ENCODE measurements around the gene ASCL5.

ASCL5 gene

GRCh38 chr1:201171063-201172036 lies 44.4 kb upstream of the ASCL5 start:
- CTCF ChIA-PET, result interaction anchor here (0.7 to 9.3 kb wide), 5 partner anchors 12 to 199 kb away, joined by 4 to 68 read pairs (median 6); partner anchors contain the start of gene TMEM9
- no peak for DNase-seq (ENCODE audit: low read depth, low spot score)
- peak overlapping the region; percentile 67 for H3K4me3 ChIP-seq (ENCODE audit: low read depth, low read length)
- TF ChIP-seq, protein P1, sequence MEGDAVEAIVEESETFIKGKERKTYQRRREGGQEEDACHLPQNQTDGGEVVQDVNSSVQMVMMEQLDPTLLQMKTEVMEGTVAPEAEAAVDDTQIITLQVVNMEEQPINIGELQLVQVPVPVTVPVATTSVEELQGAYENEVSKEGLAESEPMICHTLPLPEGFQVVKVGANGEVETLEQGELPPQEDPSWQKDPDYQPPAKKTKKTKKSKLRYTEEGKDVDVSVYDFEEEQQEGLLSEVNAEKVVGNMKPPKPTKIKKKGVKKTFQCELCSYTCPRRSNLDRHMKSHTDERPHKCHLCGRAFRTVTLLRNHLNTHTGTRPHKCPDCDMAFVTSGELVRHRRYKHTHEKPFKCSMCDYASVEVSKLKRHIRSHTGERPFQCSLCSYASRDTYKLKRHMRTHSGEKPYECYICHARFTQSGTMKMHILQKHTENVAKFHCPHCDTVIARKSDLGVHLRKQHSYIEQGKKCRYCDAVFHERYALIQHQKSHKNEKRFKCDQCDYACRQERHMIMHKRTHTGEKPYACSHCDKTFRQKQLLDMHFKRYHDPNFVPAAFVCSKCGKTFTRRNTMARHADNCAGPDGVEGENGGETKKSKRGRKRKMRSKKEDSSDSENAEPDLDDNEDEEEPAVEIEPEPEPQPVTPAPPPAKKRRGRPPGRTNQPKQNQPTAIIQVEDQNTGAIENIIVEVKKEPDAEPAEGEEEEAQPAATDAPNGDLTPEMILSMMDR (IDR thresholded peaks at IDR 0.05; ENCODE audit: insufficient read depth, low read length, missing control alignments), result peak; percentile 57
- POLR2A ChIA-PET, result no interaction called here

DNA sequence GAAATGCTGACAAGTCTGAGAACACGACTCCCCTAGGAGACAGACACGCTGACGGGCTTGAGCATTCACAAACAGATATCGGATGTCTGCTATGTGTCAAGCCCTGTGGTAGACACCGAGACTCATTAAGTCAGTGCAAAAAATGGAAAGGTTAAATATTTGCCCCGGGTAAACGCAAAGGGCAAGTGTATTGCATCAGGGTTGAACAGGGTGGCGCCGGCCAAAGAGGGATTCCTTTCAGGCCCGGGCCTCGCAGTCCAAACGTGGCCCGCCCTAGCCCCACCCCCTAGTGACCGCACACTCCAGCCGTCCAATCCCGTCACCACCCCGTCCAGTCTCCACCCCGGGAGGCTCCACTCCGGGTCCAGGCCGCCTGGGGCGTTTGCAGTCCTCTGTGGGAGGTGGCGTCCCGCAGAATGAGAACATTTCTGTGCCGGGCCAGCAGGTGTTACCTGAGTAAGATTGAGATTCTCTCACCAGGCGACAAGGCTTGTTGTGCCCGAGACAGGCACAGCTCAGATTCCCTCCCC lies 43.6 kb upstream of the ASCL5 start:
- DNase-seq (ENCODE audit: low read depth, low spot score), result peak; percentile 21
- TF ChIP-seq, protein P1 (IDR thresholded peaks at IDR 0.05; ENCODE audit: insufficient read depth, low read length, missing control alignments), result no peak
- ChIA-PET CTCF (interaction anchor here (0.7 to 9.3 kb wide), 5 partner anchors 11 to 198 kb away, joined by 3 to 68 read pairs (median 6); partner anchors contain the start of gene TMEM9), POLR2A (no interaction called here)
- H3K4me3 ChIP-seq (ENCODE audit: low read depth, low read length), result peak overlapping the region; percentile 67

DNA sequence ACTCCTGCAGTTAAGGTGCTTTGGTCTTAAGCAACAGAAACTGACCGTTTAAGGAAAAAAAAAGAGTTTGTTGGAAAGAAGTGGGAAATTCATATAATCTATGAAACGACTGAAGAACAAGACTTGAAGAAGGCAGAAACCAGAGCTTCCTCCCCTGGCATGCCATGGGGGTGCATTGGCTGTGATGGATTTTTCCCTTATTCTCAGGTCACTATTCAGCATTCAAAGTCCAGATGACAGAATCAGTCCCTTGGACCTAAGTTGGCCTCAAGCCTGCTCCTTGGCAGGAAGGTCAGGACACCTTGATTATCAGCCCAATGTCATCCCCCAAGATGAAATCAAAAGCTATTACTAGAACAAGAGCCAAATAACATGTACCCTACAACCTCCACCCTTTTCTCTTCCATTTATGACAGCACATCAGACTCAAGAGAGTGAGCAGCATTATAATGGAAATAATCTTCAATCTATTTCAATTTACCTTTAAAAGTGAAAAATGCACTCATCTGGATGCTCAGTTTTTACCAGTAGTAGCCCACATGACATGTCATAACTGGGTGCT lies 43.1 kb upstream of the ASCL5 start:
- ChIA-PET POLR2A (no interaction called here), CTCF (interaction anchor here (0.9 to 9.3 kb wide), 3 partner anchors 11 to 17 kb away, joined by 3 to 68 read pairs (median 22); partner anchors contain the start of gene TMEM9)
- no peak overlapping the region for H3K4me3 ChIP-seq (ENCODE audit: low read depth, low read length)
- TF ChIP-seq, protein P1 (IDR thresholded peaks at IDR 0.05; ENCODE audit: insufficient read depth, low read length, missing control alignments), result no peak
- no peak for DNase-seq (ENCODE audit: low read depth, low spot score)

DNA sequence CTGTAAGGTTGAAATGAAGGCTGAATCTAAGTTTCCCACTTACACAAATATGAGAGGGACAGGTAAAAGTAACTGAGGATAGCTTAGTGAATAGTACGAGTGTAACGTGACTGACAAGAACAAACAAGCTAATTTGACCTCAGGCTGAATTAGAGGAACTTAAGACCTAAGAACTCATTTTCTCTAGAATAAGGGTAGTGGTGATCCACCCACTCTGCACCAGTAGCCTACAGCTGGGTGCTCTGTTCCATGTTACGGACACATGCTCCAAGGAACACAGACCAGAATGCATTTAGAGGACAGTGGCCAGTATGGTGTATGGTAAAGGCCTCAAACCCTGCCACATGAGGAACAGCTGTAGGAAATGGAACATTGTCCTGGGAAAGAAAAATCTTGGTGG lies 42.2 kb upstream of the ASCL5 start:
- POLR2A ChIA-PET, result no interaction called here
- TF ChIP-seq, protein P1 (IDR thresholded peaks at IDR 0.05; ENCODE audit: insufficient read depth, low read length, missing control alignments), result no peak

GRCh38 chr1:201167041-201167991 lies 40.3 kb upstream of the ASCL5 start:
- ChIA-PET POLR2A (interaction anchor here (0.7 kb wide), 1 partner anchor 13 kb away, joined by 3 read pairs; the partner anchor contains the start of gene TMEM9), CTCF (interaction anchor here (1.0 to 9.3 kb wide), 5 partner anchors 12 to 180 kb away, joined by 3 to 68 read pairs (median 4); partner anchors contain the start of gene TMEM9)
- no peak for DNase-seq (ENCODE audit: low read depth, low spot score)
- TF ChIP-seq, protein P1 (IDR thresholded peaks at IDR 0.05; ENCODE audit: insufficient read depth, low read length, missing control alignments), result no peak
- H3K4me3 ChIP-seq (ENCODE audit: low read depth, low read length), result no peak overlapping the region

More for the DNA sequence above, 42.2 kb upstream of the ASCL5 start:
- no peak for DNase-seq (ENCODE audit: low read depth, low spot score)
- no peak overlapping the region for H3K4me3 ChIP-seq (ENCODE audit: low read depth, low read length)
- CTCF ChIA-PET, result interaction anchor here (3.6 to 9.3 kb wide), 2 partner anchors 16 kb away, joined by 22 to 68 read pairs; partner anchors contain the start of gene TMEM9

Data from AG04449 (cell line).